ENCODE data around the gene IL2RG. TPM values are rescaled to one million over a fixed set of nuclear protein-coding genes. Genes with fewer than 3 reads are reported as not detected.

The IL2RG gene
- 0.15 to 0.49 TPM (median 0.23 TPM) in 5 replicates for total RNA-seq (2022; extraction: Qiagen RNA extraction; ENCODE audit: low read depth)

DNA sequence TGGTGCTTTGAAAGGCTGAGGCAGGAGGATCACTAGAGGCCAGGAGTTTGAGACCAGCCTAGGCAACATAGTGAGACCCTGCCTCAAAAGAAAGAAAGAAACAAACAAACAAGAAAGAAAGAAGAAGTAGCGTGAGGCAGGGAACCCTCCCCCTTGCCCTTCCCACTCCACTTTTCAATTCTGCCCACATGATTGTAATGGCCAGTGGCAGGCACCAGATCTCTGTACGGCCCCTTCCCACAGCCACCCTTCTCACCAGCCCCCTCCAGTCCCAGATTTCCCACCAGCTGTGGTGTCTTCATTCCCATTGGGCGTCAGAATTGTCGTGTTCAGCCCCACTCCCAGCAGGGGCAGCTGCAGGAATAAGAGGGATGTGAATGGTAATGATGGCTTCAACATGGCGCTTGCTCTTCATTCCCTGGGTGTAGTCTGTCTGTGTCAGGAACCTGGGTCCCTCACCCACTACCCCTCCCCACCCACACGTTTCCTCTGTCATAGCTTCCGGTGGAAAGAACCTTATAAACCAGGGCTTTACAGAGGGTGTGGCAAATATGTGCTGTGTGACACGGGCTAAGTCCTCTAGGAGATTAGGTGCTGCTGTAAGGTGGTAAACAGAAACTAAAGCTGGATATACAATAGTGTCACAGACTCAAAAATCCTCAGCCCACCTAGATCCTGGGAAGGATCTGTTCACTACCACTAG is at the start of gene IL2RG:
TSS of gene IL2RG (minus strand) at position 437 of the 703 bp plus-strand sequence. CDS start at position 399, 38 bp downstream.

GRCh38 chrX:71144651-71145050 is 33.3 kb upstream of the IL2RG start, which contains the start of gene NLGN3:
Gene NLGN3 (plus strand): TSS chrX:71144841. CDS start chrX:71147750, 2,909 bp downstream.

GRCh38 chrX:71118032-71118984 is 6.9 kb upstream of the IL2RG start, which contains the start of gene MED12:
Gene MED12 (plus strand): TSS chrX:71118596. CDS start chrX:71118755, 159 bp downstream.

GRCh38 chrX:71106427-71106826 is 5.0 kb downstream of the IL2RG start, which contains the start of gene CXorf65:
Gene CXorf65 (minus strand): TSS chrX:71106740. CDS start chrX:71106556, 184 bp downstream.

GRCh38 chrX:71095555-71095980 is 15.8 kb downstream of the IL2RG start, which contains the start of gene FOXO4:
Gene FOXO4 (plus strand): TSS chrX:71095851. CDS start chrX:71096529, 678 bp downstream.

GRCh38 chrX:71068044-71068918 is 43.1 kb downstream of the IL2RG start, which contains the start of gene SNX12:
Gene SNX12 (minus strand): TSS chrX:71068334. CDS start chrX:71068306, 28 bp downstream.

Other genes with a start within 250 kb of the IL2RG start
- not detected in 5 replicates for gene TEX11, start 202.9 kb downstream of the IL2RG start, total RNA-seq (2022; extraction: Qiagen RNA extraction; ENCODE audit: low read depth)
- 0.08 TPM in 1 of 5 replicates, not detected in the others for gene SLC7A3, start 180.5 kb downstream of the IL2RG start, total RNA-seq (2022; extraction: Qiagen RNA extraction; ENCODE audit: low read depth)
- gene SNX12, start 43.2 kb downstream of the IL2RG start, total RNA-seq (2022; extraction: Qiagen RNA extraction; ENCODE audit: low read depth): 69.4 to 77.8 TPM (median 74.9 TPM) in 5 replicates
- 1.1 to 1.4 TPM (median 1.2 TPM) in 5 replicates for gene FOXO4, start 15.7 kb downstream of the IL2RG start, total RNA-seq (2022; extraction: Qiagen RNA extraction; ENCODE audit: low read depth)
- gene CXorf65, start 4.8 kb downstream of the IL2RG start, total RNA-seq (2022; extraction: Qiagen RNA extraction; ENCODE audit: low read depth): not detected in 5 replicates
- 8.5 to 13.1 TPM (median 10.1 TPM) in 5 replicates for gene MED12, start 7.0 kb upstream of the IL2RG start, total RNA-seq (2022; extraction: Qiagen RNA extraction; ENCODE audit: low read depth)
- 0.70 to 1.2 TPM (median 1.00 TPM) in 5 replicates for gene NLGN3, start 33.3 kb upstream of the IL2RG start, total RNA-seq (2022; extraction: Qiagen RNA extraction; ENCODE audit: low read depth)
- 0.12 to 0.13 TPM in 2 of 5 replicates, not detected in the others for gene GJB1, start 111.6 kb upstream of the IL2RG start, total RNA-seq (2022; extraction: Qiagen RNA extraction; ENCODE audit: low read depth)
- 10.1 to 13.6 TPM (median 12.1 TPM) in 5 replicates for gene ZMYM3, start 142.6 kb upstream of the IL2RG start, total RNA-seq (2022; extraction: Qiagen RNA extraction; ENCODE audit: low read depth)
- 303 to 378 TPM (median 343 TPM) in 5 replicates for gene NONO, start 172.1 kb upstream of the IL2RG start, total RNA-seq (2022; extraction: Qiagen RNA extraction; ENCODE audit: low read depth)
- 0.81 to 1.2 TPM (median 0.88 TPM) in 5 replicates for gene ITGB1BP2, start 190.2 kb upstream of the IL2RG start, total RNA-seq (2022; extraction: Qiagen RNA extraction; ENCODE audit: low read depth)

All from A549 treated with GW870086 at 1 μM for 4 hours (cell line).